ENCODE measurements around the gene MAMDC4. TPM values are rescaled to one million over a fixed set of nuclear protein-coding genes. Genes with fewer than 3 reads are reported as not detected.

The MAMDC4 gene
- total and polyA plus RNA-seq, 2 experiments from 2014 or later, result 1.7 to 6.8 TPM

GRCh38 chr9:136882109-136882946 is 30.2 kb downstream of the MAMDC4 start:
- peaks cover 2% of the 10 kb centered on the region; the same call in 1 of the 2 replicates for H3K4me1 ChIP-seq (ENCODE audit: insufficient read depth)
- no peaks in the 10 kb centered on the region for H3K36me3 ChIP-seq (ENCODE audit: insufficient read depth)
- H3K27me3 ChIP-seq (ENCODE audit: insufficient read depth), result no peaks in the 10 kb centered on the region
- no peaks in the 10 kb centered on the region; the same call in 1 of the 2 replicates for H4K20me1 ChIP-seq (replicated peaks; ENCODE audit: insufficient read depth)
- peaks cover 14% of the 10 kb centered on the region for H3K27me3 Mint-ChIP-seq (ENCODE audit: insufficient read depth, low read depth, poor library complexity)
- H3K9me3 Mint-ChIP-seq, result peaks cover 8% of the 10 kb centered on the region; the same call in 1 of the 3 replicates
- no peaks in the 10 kb centered on the region for H3K36me3 Mint-ChIP-seq (ENCODE audit: low read depth)
- TF ChIP-seq NANOG (IDR thresholded peaks at IDR 0.05; ENCODE audit: borderline replicate concordance) (no peak), ZNF331 (CRISPR knock-in tag; IDR thresholded peaks at IDR 0.05; ENCODE audit: low read depth) (no peak), CTCF (conservative IDR thresholded peaks at IDR 0.05; ENCODE audit: low read depth in 2 of 2) (no peak), EZH2 (IDR thresholded peaks at IDR 0.05; ENCODE audit: low read depth, unreplicated experiment) (no peak), STAT1 (IDR thresholded peaks at IDR 0.05; ENCODE audit: unreplicated experiment) (no peak), REST (IDR thresholded peaks at IDR 0.05; ENCODE audit: unreplicated experiment) (no peak), ZNF114 (CRISPR knock-in tag; IDR thresholded peaks at IDR 0.05) (no peak), JUNB (IDR thresholded peaks at IDR 0.05; ENCODE audit: unreplicated experiment) (no peak), EZH2phosphoT487 (IDR thresholded peaks at IDR 0.05; ENCODE audit: unreplicated experiment) (no peak), ZNF462 (CRISPR knock-in tag; IDR thresholded peaks at IDR 0.05) (no peak), CREB1 (CRISPR knock-in tag; IDR thresholded peaks at IDR 0.05; ENCODE audit: low read depth) (no peak), POLR2AphosphoS5 (IDR thresholded peaks at IDR 0.05; ENCODE audit: low read depth) (no peak), ETS1 (IDR thresholded peaks at IDR 0.05) (no peak)
- ATAC-seq, result no peak
- H3K27ac Mint-ChIP-seq, result no peak overlapping the region
- no peak overlapping the region for H3K4me3 Mint-ChIP-seq
- H2AFZ ChIP-seq, result no peak overlapping the region
- peaks cover 6% of the 10 kb centered on the region for H3K79me2 ChIP-seq (replicated peaks; ENCODE audit: insufficient read depth)
- H3K9me2 ChIP-seq (ENCODE audit: insufficient read depth), result no peaks in the 10 kb centered on the region
- H3F3A ChIP-seq (replicated peaks; ENCODE audit: low read depth), result no peaks in the 10 kb centered on the region; the same call in 1 of the 2 replicates
- no peak overlapping the region for H3K4me3 ChIP-seq
- H3K4me2 ChIP-seq, result no peak overlapping the region
- peaks cover 4% of the 10 kb centered on the region; the same call in 2 of the 3 replicates for H3K4me1 Mint-ChIP-seq
- H3K27ac ChIP-seq (ENCODE audit: low read depth), result no peak overlapping the region
- DNase-seq (ENCODE audit: low spot score), result no peak

Data from GM23338 (cell line).